AG08396 (cell line): Measurements from ENCODE around the gene RPL37A.

Source experiments
- DNase-seq: peaks from one replicate; pipeline ENCODE4 v3.0.0; 2012; ENCODE audit warnings: low spot score, mixed read lengths

The RPL37A gene

DNA sequence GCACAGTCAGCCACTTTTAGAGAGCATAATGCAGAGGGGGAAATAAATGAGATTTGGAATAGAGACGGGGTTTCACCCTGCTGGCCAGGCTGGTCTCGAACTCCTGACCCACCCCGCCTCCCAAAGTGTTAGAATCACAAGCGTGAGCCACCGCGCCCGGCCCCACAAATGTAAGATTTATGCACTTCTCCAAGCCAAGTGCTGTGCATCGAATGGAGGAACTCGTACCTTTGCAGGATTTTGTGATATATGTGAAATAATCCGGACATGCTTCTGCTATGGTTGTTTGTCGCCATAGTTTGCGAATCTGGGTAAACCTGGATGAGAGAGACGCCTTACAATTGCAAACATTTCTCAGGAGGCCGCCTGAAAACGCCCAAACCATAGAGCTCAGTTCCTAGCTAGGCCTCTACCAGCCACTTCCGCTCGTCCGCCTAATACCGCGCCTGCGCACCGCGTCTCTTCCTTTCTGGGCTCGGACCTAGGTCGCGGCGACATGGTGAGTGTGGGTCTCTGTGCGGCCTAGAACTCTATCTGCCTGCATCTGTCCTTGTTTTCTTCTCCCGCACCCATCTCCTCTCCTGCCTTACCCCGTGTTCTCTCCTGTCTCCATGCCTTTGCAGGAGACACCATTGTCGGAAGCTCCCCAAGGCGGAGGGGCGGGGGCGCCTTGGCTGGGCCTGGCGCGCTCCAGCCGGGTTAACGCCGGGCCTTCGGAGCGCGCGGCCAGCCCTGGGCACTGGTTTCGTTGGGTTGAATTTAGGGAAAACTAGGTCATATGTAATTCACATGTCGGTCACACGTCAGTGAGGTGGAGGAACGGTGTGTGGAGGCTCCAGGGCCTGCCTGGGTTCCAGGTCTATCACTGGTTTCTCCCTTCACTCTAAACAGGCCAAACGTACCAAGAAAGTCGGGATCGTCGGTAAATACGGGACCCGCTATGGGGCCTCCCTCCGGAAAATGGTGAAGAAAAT is at the start of gene RPL37A:
TSS of gene RPL37A (plus strand) at position 466 of the 974 bp plus-strand sequence. CDS start at position 497, 31 bp downstream.
- peak; percentile 94 for DNase-seq

DNA sequence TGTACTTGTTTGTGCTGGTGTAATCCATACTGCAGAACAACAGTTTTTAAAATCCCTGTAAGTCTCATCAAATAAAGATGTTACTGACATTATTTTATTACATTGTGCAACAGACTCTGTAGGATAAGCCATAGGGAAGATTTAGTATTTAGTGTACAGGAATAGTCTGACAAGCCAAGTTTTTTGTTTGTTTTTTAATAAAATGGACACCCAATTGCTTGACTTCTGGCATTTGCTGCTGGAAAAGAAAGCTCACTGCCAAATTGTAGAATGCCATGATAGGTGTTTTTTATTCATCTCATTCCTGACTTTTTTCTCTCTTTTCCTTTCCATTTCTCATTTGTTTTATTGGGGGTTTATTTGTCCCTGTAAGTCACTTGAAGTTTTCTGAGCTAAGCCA is 48.3 kb upstream of the RPL37A start:
- DNase-seq = no peak

DNA sequence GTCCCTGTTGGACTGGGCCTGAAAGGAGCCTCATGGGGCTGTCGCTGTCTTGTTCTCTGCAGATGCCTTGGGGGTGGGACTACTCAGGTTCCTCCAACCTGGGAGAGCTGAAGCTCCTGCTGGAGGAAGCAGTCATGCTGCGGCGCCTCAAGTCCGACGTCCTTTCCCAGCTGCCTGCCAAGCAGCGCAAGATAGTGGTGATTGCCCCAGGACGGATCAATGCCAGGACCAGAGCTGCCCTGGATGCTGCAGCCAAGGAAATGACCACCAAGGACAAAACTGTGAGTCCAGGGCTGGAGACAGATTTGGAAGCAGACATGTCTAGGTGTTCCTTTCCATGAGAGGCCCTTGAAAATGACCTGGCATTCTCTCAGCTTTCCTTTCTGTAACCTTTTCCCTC is 47.9 kb upstream of the RPL37A start:
- no peak for DNase-seq

DNA sequence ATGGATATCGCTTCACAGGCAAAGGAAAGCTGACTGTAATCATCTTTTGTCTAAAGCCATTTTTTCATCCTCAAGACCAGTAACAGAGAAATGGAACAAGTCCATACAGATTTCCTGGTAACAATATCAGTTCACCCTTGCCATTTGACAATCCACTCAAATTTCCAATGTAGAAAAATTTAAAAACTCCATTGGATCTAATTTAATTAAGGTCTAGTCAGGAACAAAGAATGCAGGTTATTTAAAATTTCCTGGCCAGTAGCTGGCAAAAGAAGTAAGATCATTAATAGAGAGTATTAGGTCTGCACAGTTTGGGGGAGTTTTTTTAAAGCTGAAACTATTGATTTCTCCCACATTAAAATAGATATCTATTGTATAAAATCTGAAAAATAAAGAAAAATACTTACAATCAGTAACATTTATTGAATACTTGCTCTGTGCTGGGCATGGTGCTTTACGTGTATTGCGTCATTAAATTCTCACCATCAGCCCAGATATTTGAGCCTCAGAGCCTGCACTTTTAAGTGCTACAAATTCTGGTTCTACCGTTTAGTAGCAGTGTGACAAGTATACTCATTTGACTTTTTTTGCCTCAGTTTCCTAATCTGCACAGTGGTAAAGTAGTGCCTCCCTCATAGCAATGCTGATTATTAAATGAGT is 44.6 kb upstream of the RPL37A start:
- no peak for DNase-seq

DNA sequence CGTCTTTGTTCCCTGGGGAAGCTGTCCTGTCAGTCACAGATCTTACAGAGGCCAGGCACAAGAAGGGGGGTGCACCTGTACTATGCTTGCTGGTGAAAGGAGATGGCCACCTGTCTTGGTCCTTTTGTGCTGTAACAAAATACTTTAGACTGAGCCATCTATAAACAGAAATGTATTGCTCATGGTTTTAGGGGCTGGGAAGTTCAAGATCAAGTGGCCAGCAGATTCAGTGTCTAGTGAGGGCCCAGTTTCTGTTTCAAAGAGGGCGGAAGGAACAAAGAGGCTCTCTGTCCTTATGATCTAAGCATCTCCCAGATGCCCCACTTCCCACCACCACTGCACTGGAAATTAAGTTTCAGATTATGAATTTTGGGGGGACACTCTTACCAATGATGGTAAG is 35.5 kb upstream of the RPL37A start:
- no peak for DNase-seq

DNA sequence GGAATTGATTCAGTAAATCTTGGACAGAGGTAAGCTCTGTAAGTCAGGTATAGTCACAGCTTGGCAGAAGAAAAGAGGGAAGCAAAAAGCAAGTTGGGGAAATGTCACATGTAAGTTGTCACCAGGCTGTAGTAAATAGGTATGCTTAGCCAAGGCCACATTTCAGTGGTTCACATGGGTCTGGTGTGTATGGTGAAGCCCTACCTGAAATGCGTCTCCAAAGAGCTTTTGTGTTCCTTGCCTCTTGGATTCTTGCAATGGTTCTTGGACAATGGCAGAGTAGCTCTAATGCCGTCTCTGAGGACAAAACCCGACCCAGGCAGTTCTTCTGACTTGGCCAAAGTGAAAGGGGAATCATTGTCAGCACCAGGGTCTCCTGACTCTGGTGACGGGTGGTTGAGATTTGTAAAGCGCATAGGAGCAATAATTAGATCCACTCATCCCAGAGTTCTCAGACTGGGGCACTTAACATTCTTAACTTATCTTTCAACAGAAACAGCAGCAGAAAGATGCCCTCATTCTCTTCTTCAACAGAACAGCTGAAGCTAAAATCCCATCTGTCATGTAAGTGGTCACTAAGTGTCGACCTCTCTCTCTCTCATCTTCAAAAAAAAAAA is 34.4 kb upstream of the RPL37A start:
- DNase-seq = no peak

DNA sequence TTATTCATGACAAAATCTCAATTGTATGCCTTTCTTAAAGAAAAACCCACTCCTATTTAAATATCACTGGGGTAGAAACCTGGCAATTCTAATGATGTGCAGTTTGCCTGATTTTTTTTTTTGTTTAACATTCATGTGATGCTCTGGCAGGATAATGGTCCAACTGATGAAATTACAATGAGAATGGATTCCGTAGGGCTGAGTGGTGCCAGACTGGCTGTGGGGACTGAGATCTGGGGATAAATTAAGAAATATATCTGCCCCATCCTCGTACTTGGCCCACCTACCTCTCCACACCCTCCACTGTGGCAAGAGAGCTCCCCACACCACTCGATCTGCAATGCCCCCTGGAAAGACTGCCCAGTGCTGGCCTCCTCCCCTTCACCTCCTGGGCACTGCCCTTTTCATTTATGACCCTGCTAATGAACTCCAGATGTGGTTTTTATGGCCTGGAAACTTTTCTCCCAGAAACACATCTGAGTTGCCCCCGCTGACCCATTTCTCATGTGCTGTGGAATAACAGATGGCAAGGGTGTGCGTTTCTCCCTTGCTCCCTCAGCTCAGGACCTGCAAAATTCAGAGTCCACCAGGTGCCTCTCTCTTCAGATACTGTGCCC is 33.0 kb upstream of the RPL37A start:
- no peak for DNase-seq

DNA sequence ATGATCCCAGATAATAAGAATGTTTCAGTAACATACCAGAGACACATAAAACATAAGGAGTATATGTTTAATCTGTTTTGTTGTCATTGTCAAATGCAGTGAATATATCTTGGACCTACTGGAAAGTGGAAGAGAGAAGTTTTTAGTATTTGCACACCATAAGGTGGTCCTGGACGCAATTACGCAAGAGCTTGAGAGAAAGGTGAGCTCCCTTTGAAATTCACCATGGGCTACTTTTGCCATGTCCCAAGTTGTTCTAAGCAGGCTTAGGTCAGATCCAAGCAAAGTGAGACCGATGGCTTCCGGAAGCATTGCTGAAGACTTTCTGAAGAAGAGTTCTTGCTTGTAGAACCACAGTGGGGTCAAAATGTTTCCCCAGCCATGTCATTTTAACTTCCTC is 30.8 kb upstream of the RPL37A start:
- DNase-seq = no peak

DNA sequence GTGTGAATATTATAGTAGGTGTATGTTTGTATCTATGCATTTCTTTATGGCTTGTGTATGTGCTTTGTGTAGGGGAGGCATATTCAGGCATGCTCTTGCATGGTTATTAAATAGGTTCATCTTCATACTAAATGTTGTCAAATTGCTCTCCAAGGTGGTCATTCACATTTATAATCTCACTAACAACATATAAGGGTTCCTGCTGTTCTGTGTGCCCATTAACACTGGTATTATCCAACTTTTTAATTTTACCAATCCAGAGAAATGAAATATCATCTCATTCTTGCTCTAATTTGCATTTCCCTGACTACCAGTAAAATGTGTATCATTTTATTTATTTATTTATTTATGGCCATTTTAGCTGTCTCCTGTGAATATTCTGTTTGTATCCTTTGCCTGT is 29.0 kb upstream of the RPL37A start:
- DNase-seq = no peak

DNA sequence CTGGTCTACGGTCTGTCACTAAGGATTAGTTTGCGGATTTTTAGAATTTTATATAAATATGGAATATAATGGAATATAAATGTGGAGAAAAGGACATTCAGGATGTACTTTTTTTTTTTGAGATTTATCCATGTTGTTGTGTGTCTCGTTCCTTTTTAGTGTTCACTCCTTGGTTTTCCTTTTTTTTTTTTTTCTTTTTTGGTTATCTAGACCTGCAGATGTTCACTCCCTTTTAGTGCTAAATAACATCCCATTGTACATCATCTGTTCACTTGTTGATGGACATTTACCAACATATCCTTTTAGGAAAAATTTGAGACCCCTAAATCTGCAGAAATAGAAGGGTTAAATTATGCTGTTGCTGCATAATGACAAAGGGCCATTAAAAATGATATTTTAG is 25.5 kb upstream of the RPL37A start:
- DNase-seq = no peak

DNA sequence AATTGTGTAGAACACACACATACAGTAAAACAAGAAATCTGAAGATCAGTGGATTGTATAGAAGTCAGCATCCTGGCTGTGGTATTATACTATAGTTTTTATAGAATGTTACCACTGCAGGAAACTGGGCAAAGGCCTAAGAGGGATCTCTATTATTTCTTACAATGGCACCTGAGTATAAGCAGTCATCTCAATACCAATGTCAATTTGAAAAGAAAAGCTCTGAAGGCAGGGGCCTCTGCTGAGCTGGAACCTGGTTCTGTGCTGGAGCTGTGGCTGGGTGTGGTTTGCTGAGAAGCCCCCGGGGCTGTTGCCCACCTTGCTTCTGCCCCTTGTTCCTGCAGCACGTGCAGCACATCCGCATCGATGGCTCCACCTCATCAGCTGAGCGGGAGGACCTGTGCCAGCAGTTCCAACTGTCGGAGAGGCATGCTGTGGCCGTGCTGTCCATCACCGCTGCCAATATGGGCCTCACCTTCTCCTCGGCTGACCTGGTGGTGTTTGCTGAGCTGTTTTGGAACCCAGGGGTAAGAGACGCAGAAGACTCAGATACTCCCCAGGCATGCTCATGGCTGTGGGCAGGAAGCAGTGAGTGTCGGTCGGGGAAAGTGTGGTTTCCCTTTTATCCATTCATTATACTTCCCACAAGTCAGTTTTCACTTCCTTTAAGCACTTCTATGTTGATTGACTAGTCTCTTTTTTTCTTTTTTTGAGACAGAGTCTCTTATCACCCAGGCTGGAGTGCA is 23.5 kb upstream of the RPL37A start:
- DNase-seq = no peak

DNA sequence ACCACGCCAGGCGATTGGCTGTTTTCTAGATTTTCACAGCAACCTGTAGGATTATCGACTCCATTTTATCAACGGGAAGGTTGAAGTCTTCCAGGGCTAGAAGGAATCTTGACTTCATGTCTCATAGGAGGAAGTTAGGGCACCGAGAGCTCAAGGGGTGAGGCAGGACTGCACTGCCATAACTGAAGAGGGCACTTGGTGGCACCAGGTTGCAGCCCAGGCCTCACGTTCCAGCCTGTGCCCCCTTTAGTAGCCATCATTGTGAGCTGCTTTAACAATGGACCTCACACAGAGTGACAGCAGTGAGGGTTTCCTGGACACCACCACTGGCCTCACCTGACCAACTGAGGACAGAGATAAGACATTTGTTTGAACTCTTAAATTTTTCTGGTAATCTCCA is 22.9 kb upstream of the RPL37A start:
- no peak for DNase-seq

DNA sequence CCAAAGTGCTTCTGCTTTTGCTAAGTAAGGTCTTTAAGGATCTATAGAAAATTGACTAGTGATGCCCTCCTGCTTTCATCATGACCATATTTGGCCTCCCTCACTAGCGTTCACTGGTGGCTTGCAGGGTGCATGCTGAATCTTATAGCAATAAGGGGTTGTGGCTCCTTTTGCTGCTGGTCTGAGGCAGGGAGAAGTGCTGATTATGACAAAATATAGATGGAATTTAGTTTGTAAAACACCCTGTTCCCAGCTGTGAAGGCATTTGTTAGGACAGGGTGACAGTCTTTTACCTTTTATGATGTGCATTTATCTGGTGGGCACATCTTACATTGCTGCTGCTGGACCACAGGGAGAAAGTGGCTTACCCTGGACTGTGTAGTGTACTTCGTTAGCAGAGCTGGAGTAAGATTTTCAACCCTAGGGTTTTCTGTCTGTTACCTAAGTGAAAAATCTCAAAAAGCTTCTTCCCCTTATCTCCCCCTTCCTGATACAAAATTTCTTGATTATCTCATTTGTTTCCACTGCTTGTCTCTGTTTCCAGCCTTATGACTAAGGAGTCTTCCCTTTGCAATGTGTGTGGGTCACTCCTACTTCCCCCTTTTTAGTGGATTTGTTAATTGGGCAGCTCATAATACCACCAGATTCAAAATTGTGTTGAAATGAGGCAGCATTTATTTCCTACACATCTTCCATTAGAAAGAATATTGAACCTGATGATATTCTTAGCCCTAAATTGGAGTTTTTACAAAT is 21.2 kb upstream of the RPL37A start:
- DNase-seq = no peak

DNA sequence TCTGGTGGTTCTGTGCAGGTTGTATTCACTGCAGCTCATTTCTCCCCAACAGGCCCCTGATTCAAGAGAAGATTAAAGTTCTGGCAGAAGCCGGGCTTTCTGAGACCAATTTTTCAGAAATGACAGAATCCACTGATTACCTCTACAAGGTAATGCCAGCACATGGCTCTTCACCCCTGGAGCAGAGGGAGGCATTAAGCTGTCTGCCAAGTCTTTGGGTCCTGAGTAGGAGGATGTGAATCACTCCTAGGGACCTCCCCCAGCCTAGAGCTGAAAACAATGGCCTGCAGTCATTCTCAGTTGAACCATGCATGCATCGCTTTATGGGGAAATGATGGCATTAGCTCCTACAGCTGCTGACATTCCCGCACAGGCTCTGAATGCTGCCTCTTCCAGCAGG is 20.5 kb upstream of the RPL37A start:
- peak; percentile 51 for DNase-seq

DNA sequence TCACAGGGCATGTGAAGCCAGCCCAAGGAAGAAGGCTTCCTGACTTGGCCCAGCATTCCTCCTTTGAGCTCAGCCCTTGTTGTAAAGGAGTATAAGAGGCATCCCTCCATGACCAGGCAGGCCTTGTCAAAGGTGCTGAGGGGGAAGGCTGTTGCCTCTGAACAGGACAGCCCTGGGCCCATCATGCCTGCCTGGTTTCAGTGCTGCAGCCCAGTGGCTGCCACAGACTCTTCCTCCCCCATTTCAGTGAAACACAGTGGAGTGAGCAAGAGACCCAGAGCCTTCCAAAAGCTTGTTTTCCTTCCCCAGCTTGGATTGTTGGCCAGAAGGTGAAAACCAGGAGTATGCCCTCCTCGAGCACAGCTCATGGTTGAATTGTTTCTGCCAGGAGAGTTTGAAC is 19.9 kb upstream of the RPL37A start:
- DNase-seq = no peak

DNA sequence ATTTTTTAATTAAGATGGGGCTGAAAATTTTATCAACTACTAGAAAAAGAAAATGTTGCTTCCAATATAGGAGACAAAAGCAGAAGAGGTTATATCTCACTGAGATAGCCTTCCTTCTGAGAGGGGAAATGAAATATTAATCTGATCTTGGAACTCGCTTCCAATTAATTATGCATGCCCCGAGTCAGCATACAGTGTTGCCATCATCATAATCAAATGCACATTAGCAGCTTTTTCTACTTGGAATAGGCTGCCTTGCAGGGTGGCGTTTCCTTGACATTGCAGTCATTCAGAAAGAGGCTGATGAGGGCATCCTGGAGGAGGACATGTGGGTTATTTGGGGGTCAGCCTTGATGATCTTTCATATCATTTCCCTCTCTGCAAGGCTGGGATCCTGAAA is 18.4 kb upstream of the RPL37A start:
- no peak for DNase-seq

DNA sequence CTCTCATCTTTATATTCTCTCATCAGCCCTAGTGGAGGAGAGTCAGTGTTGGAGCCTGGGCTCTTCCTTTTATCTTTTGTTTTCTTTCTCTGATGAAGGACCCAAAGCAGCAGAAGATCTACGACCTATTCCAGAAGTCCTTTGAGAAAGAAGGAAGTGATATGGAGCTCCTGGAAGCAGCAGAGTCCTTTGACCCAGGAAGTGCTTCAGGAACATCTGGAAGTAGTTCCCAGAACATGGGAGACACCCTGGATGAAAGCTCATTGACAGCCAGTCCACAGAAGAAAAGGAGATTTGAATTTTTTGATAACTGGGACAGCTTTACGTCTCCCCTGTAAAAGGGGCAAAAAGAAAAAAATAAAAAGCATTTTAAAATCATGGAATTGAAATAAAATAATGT is 16.0 kb upstream of the RPL37A start:
- DNase-seq = no peak

DNA sequence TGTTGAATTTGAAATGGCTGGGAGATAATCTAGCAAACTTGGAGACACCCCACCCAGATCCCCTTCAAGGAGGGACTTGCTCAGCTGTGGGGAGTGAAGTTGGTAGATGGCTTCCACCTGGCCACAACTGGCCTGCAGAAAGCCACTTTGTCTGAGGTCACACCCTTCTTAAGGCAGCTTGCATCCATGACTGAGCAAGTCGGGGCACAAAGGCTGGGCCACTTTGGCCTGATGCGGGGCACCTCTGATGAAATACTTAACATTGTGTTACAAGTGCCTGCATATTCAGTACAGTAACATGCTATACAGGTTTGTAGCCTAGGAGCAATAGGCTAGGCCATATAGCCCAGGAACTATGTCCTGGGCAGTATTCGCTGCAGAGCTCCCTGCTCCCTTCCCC is 13.4 kb upstream of the RPL37A start:
- no peak for DNase-seq

DNA sequence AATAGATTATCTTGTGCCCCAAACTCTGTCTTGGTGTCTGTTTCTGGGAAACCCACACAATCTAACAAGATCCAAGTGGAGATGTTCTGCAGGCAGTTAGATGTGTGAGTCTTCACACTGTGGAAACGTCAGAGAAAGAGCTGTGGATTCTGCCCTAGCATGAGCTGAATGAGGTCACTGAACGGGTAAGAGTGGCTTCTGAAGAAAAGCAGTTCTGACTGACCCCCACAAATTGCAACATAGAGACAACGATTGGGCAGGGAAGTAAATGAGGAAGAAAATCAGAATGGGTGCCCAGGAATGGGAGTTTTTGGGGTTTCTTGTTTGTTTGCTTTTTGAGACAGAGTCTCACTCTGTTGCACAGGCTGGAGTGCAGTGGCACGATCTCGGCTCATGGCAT is 12.9 kb upstream of the RPL37A start:
- no peak for DNase-seq

DNA sequence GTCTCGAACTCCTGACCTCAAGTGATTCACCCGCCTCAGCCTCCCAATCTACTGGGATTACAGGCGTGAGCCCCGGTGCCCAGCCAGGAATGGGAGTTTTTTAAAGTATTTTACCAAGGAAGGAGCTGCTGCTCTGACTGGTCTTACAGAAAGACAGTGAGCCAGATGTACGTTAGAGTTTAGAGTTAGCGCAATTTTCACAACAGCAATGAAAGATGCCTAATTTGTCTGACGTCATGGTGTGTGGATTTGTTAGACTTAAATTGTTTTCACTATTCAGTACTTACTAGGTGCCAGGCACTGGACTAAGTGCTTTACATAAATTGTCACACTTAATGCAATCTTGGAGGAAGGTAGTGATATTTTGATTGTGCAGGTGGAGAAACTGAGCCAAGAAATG is 12.4 kb upstream of the RPL37A start:
- DNase-seq = no peak

DNA sequence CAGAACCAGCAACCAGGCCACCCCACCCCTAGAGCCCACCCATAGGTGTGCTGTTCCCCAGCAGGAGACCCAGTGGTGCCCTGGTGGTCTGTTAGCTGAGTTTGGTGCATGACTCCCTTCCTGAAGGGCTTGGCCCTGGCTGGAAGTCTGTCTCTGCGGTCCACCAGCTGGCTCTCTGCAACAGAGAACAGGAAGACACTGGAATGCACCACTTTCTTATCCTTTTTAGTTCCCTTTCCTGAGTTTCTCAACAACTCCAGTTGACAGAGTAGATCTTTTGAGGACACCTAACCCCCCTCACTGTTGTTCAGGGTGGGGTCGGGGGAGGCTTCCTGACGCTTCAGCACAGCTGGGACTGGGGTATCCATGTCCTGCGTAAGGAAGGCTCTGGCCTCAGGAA is 11.9 kb upstream of the RPL37A start:
- no peak for DNase-seq
